Measurements from ENCODE around the gene UTS2R.
A peak's percentile ranks its signal among the peaks of the same experiment; 100 is the strongest.
"Not testable (repeated sequence)": the region's sequence is repeated elsewhere in the genome, so short reads cannot be mapped to it uniquely, and the experiment has no call there.

Gene UTS2R

GRCh38 chr17:82378741-82379021, 7.1 kb downstream of the UTS2R start:
- no peaks in the 10 kb centered on the region for H3K27me3 ChIP-seq (ENCODE audit: insufficient read depth, insufficient read length)
- no peaks in the 10 kb centered on the region for H3K9me3 ChIP-seq (ENCODE audit: insufficient read depth, low read length)
- no peak for DNase-seq (ENCODE audit: low read depth, low spot score)
- no peak overlapping the region for H3K9ac ChIP-seq (ENCODE audit: insufficient read length, low read depth)
- no peak overlapping the region for H3K4me3 ChIP-seq (ENCODE audit: insufficient read length, low read depth)
- H3K36me3 ChIP-seq (ENCODE audit: insufficient read depth, insufficient read length, low read length) = no peaks in the 10 kb centered on the region
- TF ChIP-seq ZNF274 (IDR thresholded peaks at IDR 0.05; ENCODE audit: low read depth, low read length) = no peak
- TF ChIP-seq SUZ12 (IDR thresholded peaks at IDR 0.05; ENCODE audit: extremely low read depth, insufficient read depth, insufficient read length) = no peak
- no peak for TF ChIP-seq YY1 (IDR thresholded peaks at IDR 0.05; ENCODE audit: insufficient read depth, insufficient read length)
- H3K4me1 ChIP-seq (ENCODE audit: insufficient read depth, insufficient read length) = peaks cover 24% of the 10 kb centered on the region

GRCh38 chr17:82380860-82381702, 9.5 kb downstream of the UTS2R start:
- Histone ChIP-seq H3K9me3 (ENCODE audit: insufficient read depth, low read length) (no peaks in the 10 kb centered on the region), H3K36me3 (ENCODE audit: insufficient read depth, insufficient read length, low read length) (no peaks in the 10 kb centered on the region), H3K27me3 (ENCODE audit: insufficient read depth, insufficient read length) (no peaks in the 10 kb centered on the region), H3K4me1 (ENCODE audit: insufficient read depth, insufficient read length) (peaks cover 31% of the 10 kb centered on the region), H3K9ac (ENCODE audit: insufficient read length, low read depth) (no peak overlapping the region), H3K4me3 (ENCODE audit: insufficient read length, low read depth) (no peak overlapping the region)
- no peak for DNase-seq (ENCODE audit: low read depth, low spot score)
- no peak for TF ChIP-seq YY1 (IDR thresholded peaks at IDR 0.05; ENCODE audit: insufficient read depth, insufficient read length)
- TF ChIP-seq SUZ12 (IDR thresholded peaks at IDR 0.05; ENCODE audit: extremely low read depth, insufficient read depth, insufficient read length) = no peak
- TF ChIP-seq ZNF274 (IDR thresholded peaks at IDR 0.05; ENCODE audit: low read depth, low read length) = no peak

- peaks cover 31% of the 10 kb centered on the region for H3K4me1 ChIP-seq (ENCODE audit: insufficient read depth, insufficient read length)
- not testable (repeated sequence) for H3K4me3 ChIP-seq (ENCODE audit: insufficient read length, low read depth); H3K27me3 ChIP-seq (ENCODE audit: insufficient read depth, insufficient read length); H3K36me3 ChIP-seq (ENCODE audit: insufficient read depth, insufficient read length, low read length); H3K9ac ChIP-seq (ENCODE audit: insufficient read length, low read depth); DNase-seq (ENCODE audit: low read depth, low spot score); H3K9me3 ChIP-seq (ENCODE audit: insufficient read depth, low read length)
Measured at GRCh38 chr17:82381703-82382009, 10.1 kb downstream of the UTS2R start.

GRCh38 chr17:82382220-82382932, 10.8 kb downstream of the UTS2R start:
- peaks cover 34% of the 10 kb centered on the region for H3K4me1 ChIP-seq (ENCODE audit: insufficient read depth, insufficient read length)
- not testable (repeated sequence) for H3K27me3 ChIP-seq (ENCODE audit: insufficient read depth, insufficient read length); DNase-seq (ENCODE audit: low read depth, low spot score); H3K9me3 ChIP-seq (ENCODE audit: insufficient read depth, low read length); H3K4me3 ChIP-seq (ENCODE audit: insufficient read length, low read depth); H3K36me3 ChIP-seq (ENCODE audit: insufficient read depth, insufficient read length, low read length); H3K9ac ChIP-seq (ENCODE audit: insufficient read length, low read depth)

GRCh38 chr17:82382933-82383255, 11.3 kb downstream of the UTS2R start:
- H3K27me3 ChIP-seq (ENCODE audit: insufficient read depth, insufficient read length) = no peaks in the 10 kb centered on the region
- no peak for DNase-seq (ENCODE audit: low read depth, low spot score)
- no peak overlapping the region for H3K9ac ChIP-seq (ENCODE audit: insufficient read length, low read depth)
- H3K4me1 ChIP-seq (ENCODE audit: insufficient read depth, insufficient read length) = peaks cover 34% of the 10 kb centered on the region
- no peaks in the 10 kb centered on the region for H3K9me3 ChIP-seq (ENCODE audit: insufficient read depth, low read length)
- no peaks in the 10 kb centered on the region for H3K36me3 ChIP-seq (ENCODE audit: insufficient read depth, insufficient read length, low read length)
- TF ChIP-seq ZNF274 (IDR thresholded peaks at IDR 0.05; ENCODE audit: low read depth, low read length) = no peak
- no peak for TF ChIP-seq YY1 (IDR thresholded peaks at IDR 0.05; ENCODE audit: insufficient read depth, insufficient read length)
- TF ChIP-seq SUZ12 (IDR thresholded peaks at IDR 0.05; ENCODE audit: extremely low read depth, insufficient read depth, insufficient read length) = no peak
- H3K4me3 ChIP-seq (ENCODE audit: insufficient read length, low read depth) = no peak overlapping the region

GRCh38 chr17:82383411-82383810, 11.8 kb downstream of the UTS2R start:
- DNase-seq (ENCODE audit: low read depth, low spot score) = no peak
- Histone ChIP-seq H3K27me3 (ENCODE audit: insufficient read depth, insufficient read length) (no peaks in the 10 kb centered on the region), H3K4me3 (ENCODE audit: insufficient read length, low read depth) (no peak overlapping the region), H3K9me3 (ENCODE audit: insufficient read depth, low read length) (no peaks in the 10 kb centered on the region), H3K4me1 (ENCODE audit: insufficient read depth, insufficient read length) (peaks cover 31% of the 10 kb centered on the region), H3K9ac (ENCODE audit: insufficient read length, low read depth) (peak overlapping the region; percentile 21), H3K36me3 (ENCODE audit: insufficient read depth, insufficient read length, low read length) (no peaks in the 10 kb centered on the region)
- TF ChIP-seq YY1 (IDR thresholded peaks at IDR 0.05; ENCODE audit: insufficient read depth, insufficient read length) (no peak), SUZ12 (IDR thresholded peaks at IDR 0.05; ENCODE audit: extremely low read depth, insufficient read depth, insufficient read length) (no peak), ZNF274 (IDR thresholded peaks at IDR 0.05; ENCODE audit: low read depth, low read length) (no peak)

- H3K9me3 ChIP-seq (ENCODE audit: insufficient read depth, low read length) = no peaks in the 10 kb centered on the region
- H3K27me3 ChIP-seq (ENCODE audit: insufficient read depth, insufficient read length) = no peaks in the 10 kb centered on the region
- no peak overlapping the region for H3K9ac ChIP-seq (ENCODE audit: insufficient read length, low read depth)
- DNase-seq (ENCODE audit: low read depth, low spot score) = no peak
- TF ChIP-seq ZNF274 (IDR thresholded peaks at IDR 0.05; ENCODE audit: low read depth, low read length) (no peak), YY1 (IDR thresholded peaks at IDR 0.05; ENCODE audit: insufficient read depth, insufficient read length) (no peak), SUZ12 (IDR thresholded peaks at IDR 0.05; ENCODE audit: extremely low read depth, insufficient read depth, insufficient read length) (no peak)
- no peak overlapping the region for H3K4me3 ChIP-seq (ENCODE audit: insufficient read length, low read depth)
- H3K4me1 ChIP-seq (ENCODE audit: insufficient read depth, insufficient read length) = peaks cover 31% of the 10 kb centered on the region
- no peaks in the 10 kb centered on the region for H3K36me3 ChIP-seq (ENCODE audit: insufficient read depth, insufficient read length, low read length)
Measured at GRCh38 chr17:82384051-82384729, 12.6 kb downstream of the UTS2R start.

All from NT2/D1 (cell line).